Heart right ventricle (tissue), 16 donors: ENCODE data around the gene DISC1. TPM values are rescaled to one million over a fixed set of nuclear protein-coding genes. Genes with fewer than 3 reads are reported as not detected.

Experiments used
- ATAC-seq, 8 donors: fragments of 200-7000 bp; cut with Tn5 transposase; one replicate each; pipeline ENCODE4 v1.9.1; 2020; ENCODE audit warnings: mild to moderate bottlenecking in 8 of 8, moderate library complexity in 8 of 8, moderate number of reproducible peaks in 1 of 8
- DNase-seq, 2 donors: peaks; one replicate each; pipeline ENCODE4 v3.0.0-alpha.2; 2020
- H3K27ac ChIP-seq, 10 donors: fragments of 200-600 bp; sonication (generic) in 2 of 10; one replicate each; pipeline versions ENCODE4 v1.5.0 to v1.8.0; 2020 to 2022; ENCODE audit warnings: mild to moderate bottlenecking in 3 of 10
- H3K27me3 ChIP-seq, 7 donors: fragments of 200-600 bp; one replicate each; pipeline ENCODE4 v1.8.0; 2021 to 2022; ENCODE audit warnings: mild to moderate bottlenecking in 2 of 7
- H3K36me3 ChIP-seq, 9 donors: fragments of 200-600 bp; sonication (generic) in 1 of 9; one replicate each; pipeline versions ENCODE4 v1.5.0 to v1.8.0; 2020 to 2022; ENCODE audit warnings: mild to moderate bottlenecking in 2 of 9
- H3K4me1 ChIP-seq, 9 donors: fragments of 200-600 bp; sonication (generic) in 1 of 9; one replicate each; pipeline versions ENCODE4 v1.5.0 to v1.8.0; 2020 to 2022; ENCODE audit warnings: mild to moderate bottlenecking in 4 of 9
- H3K4me3 ChIP-seq, 10 donors: fragments of 200-600 bp; sonication (generic) in 2 of 10; one replicate each; pipeline versions ENCODE4 v1.5.0 to v1.8.0; 2020 to 2022; ENCODE audit warnings: mild to moderate bottlenecking in 7 of 10, moderate library complexity in 2 of 10
- H3K9me3 ChIP-seq, 11 donors: fragments of 200-600 bp in 10 of 11; sonication (generic) in 2 of 11; one replicate each; pipeline versions ENCODE4 v1.5.0 to v1.8.0; 2013 to 2022; ENCODE audit warnings: mild to moderate bottlenecking in 2 of 11, control low read depth in 1 of 11, moderate library complexity in 1 of 11
- WGBS, 2 donors: extraction: QIAGEN DNeasy Blood & Tissue Kit; methylation state at CpG; one replicate each; pipeline ENCODE4 v1.1.7; 2013; ENCODE audit warnings: inconsistent platforms in 1 of 2; 5-methylcytosine and 5-hydroxymethylcytosine counted together
- intact Hi-C, 10 donors: fragments of 100-400 bp; cut with DNase I; formaldehyde crosslinking; loops; one replicate each; pipeline versions ENCODE4 v1.11.1 to v1.14.2; 2022
- polyA plus RNA-seq, 2 donors: library from polyadenylated mRNA; stranded (reverse); fragments of 200-250 nt; gene quantifications; one replicate each; pipeline ENCODE4 v1.2.3, GENCODE V29; 2013
- total RNA-seq, 10 donors: library from RNA; stranded (reverse); fragmentation: NEBNext Ultra II Directional in 3 of 10; extraction: Animal tissue kit (Norgen Biotek cat#: 25700) in 3 of 10; gene quantifications; one replicate each; pipeline versions ENCODE4 v1.2.1 to v1.2.4, GENCODE V29; 2021 to 2023
- TF ChIP-seq, protein P1 (sequence below), 9 donors: fragments of 200-600 bp; sonication (generic) in 2 of 9; IDR thresholded peaks; one replicate each; pipeline versions ENCODE4 v1.5.0 to v1.8.0; 2021 to 2022; ENCODE audit warnings: antibody characterized with exemption in 9 of 9, mild to moderate bottlenecking in 5 of 9, moderate library complexity in 1 of 9
- donor health status: Arrhythmogenic right ventricular cardiomyopathy.
- donor health status: ischemic (EF 13 %, LVEDD 7.1; RV severe dilation, severe dysfunction).
- donor health status: healthy with polysubstance abuse.
- donor health status: DM: no; HTN: yes; CAD: no.
- donor health status: DM: no; HTN: no; CAD: no.
- donor health status: ischemic (EF 25% LVEDD 6.9; RV normal size, moderate dysfunction).
- donor health status: ischemic (EF 25% LVEDD 5.7; RV mildly dilated, moderate dysfunction).
- donor health status: healthy.
- donor health status: DM: yes; HTN: yes; CAD: no.
- donor health status: Ischemic cardiomyopathy.
- donor health status: ischemic (EF 35%, LVEDD 5.7; RV mildly dilated, moderate dysfunction).
- donor health status: nonischemic (EF 11% LVEDD 7.7; RV severe dilation, severe dysfunction).
- donor health status: DM: yes; HTN: yes; CAD: no.
- donor health status: PGD.
- donor health status: ischemic (EF 29% LVEDD 5.4; RV normal size, mild dysfunction).
- donor health status: nonischemic (EF 23%, LVEDD 6.1; RV moderate dilation, normal function).

DISC1 gene
- total and polyA plus RNA-seq, 12 donors, result 1.4 to 6.4 (median 4.0) TPM

DNA sequence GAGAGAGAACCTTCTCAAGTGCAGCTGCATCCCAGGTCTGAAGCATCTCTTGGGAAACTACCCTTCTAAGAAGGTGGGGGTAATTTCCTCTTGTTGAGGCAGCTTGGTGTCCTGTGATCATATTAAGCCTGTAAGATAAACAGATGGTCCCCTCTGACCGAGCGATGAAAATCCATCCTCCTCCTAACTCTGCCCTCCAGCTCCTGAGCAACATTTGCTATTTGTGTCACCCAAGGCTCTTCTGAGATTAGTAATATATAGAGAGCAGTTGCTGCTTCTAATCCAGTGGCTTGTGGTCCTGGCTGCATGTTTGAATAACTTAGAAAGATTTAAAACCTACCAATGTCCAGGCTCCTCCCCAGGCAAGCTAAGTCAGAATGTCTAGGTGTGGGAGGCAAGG is 123.7 kb downstream of the DISC1 start:
- ATAC-seq (no peak), DNase-seq (no peak)
- intact Hi-C loops, result loop anchor here in 5 of 10 donors (10.0 kb wide), 6 partner anchors 105 to 1495 kb away; partner anchors contain the start of gene SIPA1L2 (in 1 of the 5)
- no peak overlapping the region for H3K27ac ChIP-seq
- H3K9me3 ChIP-seq, result peaks cover 0 to 31% (median 13%) of the 10 kb centered on the region in 11 donors
- H3K36me3 ChIP-seq, result peaks cover 0 to 42% (median 16%) of the 10 kb centered on the region in 9 donors
- H3K4me1 ChIP-seq, result peaks cover 0 to 17% (median 4%) of the 10 kb centered on the region in 9 donors
- WGBS, 2 donors, result 94 to 96% methylated on average over 2 of the region's 2 CpGs
- H3K4me3 ChIP-seq, result no peak overlapping the region
- H3K27me3 ChIP-seq, result no peaks in the 10 kb centered on the region
- TF ChIP-seq, protein P1, sequence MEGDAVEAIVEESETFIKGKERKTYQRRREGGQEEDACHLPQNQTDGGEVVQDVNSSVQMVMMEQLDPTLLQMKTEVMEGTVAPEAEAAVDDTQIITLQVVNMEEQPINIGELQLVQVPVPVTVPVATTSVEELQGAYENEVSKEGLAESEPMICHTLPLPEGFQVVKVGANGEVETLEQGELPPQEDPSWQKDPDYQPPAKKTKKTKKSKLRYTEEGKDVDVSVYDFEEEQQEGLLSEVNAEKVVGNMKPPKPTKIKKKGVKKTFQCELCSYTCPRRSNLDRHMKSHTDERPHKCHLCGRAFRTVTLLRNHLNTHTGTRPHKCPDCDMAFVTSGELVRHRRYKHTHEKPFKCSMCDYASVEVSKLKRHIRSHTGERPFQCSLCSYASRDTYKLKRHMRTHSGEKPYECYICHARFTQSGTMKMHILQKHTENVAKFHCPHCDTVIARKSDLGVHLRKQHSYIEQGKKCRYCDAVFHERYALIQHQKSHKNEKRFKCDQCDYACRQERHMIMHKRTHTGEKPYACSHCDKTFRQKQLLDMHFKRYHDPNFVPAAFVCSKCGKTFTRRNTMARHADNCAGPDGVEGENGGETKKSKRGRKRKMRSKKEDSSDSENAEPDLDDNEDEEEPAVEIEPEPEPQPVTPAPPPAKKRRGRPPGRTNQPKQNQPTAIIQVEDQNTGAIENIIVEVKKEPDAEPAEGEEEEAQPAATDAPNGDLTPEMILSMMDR (IDR thresholded peaks at IDR 0.05), result no peak

DNA sequence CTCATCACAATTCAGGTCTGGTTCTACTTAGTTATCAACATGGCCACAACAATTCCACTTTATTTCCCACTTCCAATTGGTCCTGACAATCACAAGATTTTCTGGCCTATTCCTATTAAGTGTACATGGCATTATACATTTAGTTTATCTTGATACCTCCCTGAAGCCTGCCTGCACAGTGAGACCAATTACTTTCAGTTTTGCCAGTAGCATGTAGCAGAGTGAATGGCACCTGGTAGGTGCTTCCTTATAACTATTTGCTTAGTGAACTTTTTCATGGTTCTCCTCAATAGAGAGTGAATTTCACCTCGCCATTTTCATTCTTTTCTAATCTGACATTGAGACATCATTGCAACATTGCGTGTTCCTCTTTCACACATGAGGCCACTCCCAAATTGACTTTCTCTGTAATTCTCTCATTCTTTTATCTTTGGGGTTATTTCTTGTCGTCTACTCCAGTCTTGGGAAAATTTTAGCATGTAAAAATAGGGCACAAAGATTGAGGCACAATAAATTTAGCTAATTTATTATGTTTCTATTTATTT is 124.3 kb downstream of the DISC1 start:
- intact Hi-C loops, result loop anchor here in 5 of 10 donors (10.0 kb wide), 6 partner anchors 104 to 1494 kb away; partner anchors contain the start of gene SIPA1L2 (in 1 of the 5)
- Histone ChIP-seq H3K27me3 (no peaks in the 10 kb centered on the region), H3K36me3 (peaks cover 0 to 42% (median 16%) of the 10 kb centered on the region in 9 donors), H3K9me3 (peaks cover 0 to 31% (median 13%) of the 10 kb centered on the region in 11 donors), H3K4me3 (no peak overlapping the region), H3K4me1 (peaks cover 0 to 17% (median 4%) of the 10 kb centered on the region in 9 donors), H3K27ac (no peak overlapping the region)
- TF ChIP-seq, protein P1 (IDR thresholded peaks at IDR 0.05), result no peak
- ATAC-seq (no peak), DNase-seq (no peak)
- 91 to 96% methylated on average over 3 of the region's 3 CpGs for WGBS, 2 donors

DNA sequence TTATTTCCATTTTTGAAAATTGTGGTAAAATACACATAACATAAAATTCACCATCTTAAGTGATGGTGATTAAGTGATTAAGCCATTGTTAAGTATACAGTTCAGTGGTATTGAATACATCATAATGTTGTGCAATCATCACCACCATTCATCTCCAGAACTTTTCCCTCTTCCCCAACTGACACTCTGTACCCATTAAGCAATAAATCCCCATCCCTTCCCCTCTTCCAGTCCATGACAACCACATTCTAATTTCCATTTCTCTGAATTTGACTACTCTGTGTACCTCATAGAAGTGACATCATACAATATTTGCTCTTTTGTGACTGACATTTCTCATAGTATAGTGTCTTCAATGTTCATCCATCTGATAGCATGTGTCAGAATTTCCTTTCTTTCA is 124.8 kb downstream of the DISC1 start:
- Histone ChIP-seq H3K36me3 (peaks cover 0 to 42% (median 16%) of the 10 kb centered on the region in 9 donors), H3K4me3 (no peak overlapping the region), H3K4me1 (peaks cover 0 to 17% (median 4%) of the 10 kb centered on the region in 9 donors), H3K9me3 (peaks cover 0 to 31% (median 13%) of the 10 kb centered on the region in 11 donors), H3K27ac (no peak overlapping the region), H3K27me3 (no peaks in the 10 kb centered on the region)
- DNase-seq (no peak), ATAC-seq (no peak)
- intact Hi-C loops, result loop anchor here in 5 of 10 donors (10.0 kb wide), 6 partner anchors 103 to 1493 kb away; partner anchors contain the start of gene SIPA1L2 (in 1 of the 5)
- TF ChIP-seq, protein P1 (IDR thresholded peaks at IDR 0.05), result no peak

DNA sequence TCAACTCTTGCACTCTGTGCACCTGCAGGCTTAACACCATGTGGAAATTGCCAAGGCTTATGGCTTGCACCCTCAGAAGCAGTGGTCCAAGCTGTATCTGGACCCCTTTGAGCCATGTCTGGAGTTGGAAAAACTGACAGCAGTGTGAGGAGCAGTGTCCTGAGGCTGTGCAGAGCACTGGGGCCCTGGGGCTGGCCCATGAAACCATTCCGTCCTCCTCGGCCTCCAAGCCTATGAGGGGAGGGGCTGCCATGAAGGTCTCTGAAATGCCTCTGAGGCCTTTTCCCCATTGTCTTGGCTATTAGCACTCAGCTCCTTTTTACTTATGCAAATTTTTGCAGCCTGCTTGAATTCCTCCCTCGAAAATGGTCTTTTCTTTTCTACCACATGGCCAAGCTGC is 126.7 kb downstream of the DISC1 start:
- no peak for DNase-seq
- TF ChIP-seq, protein P1 (IDR thresholded peaks at IDR 0.05), result no peak
- H3K9me3 ChIP-seq, result peaks cover 0 to 21% (median 13%) of the 10 kb centered on the region in 11 donors
- no peak for ATAC-seq
- H3K4me1 ChIP-seq, result peaks cover 0 to 23% (median 4%) of the 10 kb centered on the region in 9 donors
- peaks cover 0 to 42% (median 16%) of the 10 kb centered on the region in 9 donors for H3K36me3 ChIP-seq
- no peaks in the 10 kb centered on the region for H3K27me3 ChIP-seq
- intact Hi-C loops, result loop anchor here in 5 of 10 donors (10.0 kb wide), 6 partner anchors 101 to 1491 kb away; partner anchors contain the start of gene SIPA1L2 (in 1 of the 5)
- no peak overlapping the region for H3K4me3 ChIP-seq
- no peak overlapping the region for H3K27ac ChIP-seq
- 97% methylated on average over 3 of the region's 3 CpGs for WGBS, 2 donors
